ENCODE data around the gene VWC2L.

VWC2L gene

GRCh38 chr2:214410918-214411554 lies at the start of gene VWC2L:
Gene VWC2L, plus strand, starts transcription at chr2:214411054. Its CDS starts 3,140 bp downstream, at chr2:214414194.
- DNase-seq, result peak; percentile 79

GRCh38 chr2:214361116-214361515 lies 49.7 kb upstream of the VWC2L start:
- no peak for DNase-seq

GRCh38 chr2:214365549-214365948 lies 45.3 kb upstream of the VWC2L start:
- no peak for DNase-seq

GRCh38 chr2:214367171-214367570 lies 43.7 kb upstream of the VWC2L start:
- DNase-seq, result no peak

GRCh38 chr2:214376618-214377285 lies 34.1 kb upstream of the VWC2L start:
- DNase-seq, result no peak

- DNase-seq, result no peak
Observed at GRCh38 chr2:214377286-214377624, 33.6 kb upstream of the VWC2L start.

- peak; percentile 7 for DNase-seq
Observed at GRCh38 chr2:214378455-214379103, 32.3 kb upstream of the VWC2L start.

GRCh38 chr2:214379227-214379626 lies 31.6 kb upstream of the VWC2L start:
- no peak for DNase-seq

GRCh38 chr2:214380681-214381080 lies 30.2 kb upstream of the VWC2L start:
- no peak for DNase-seq

- no peak for DNase-seq
Observed at GRCh38 chr2:214382229-214382628, 28.6 kb upstream of the VWC2L start.

- no peak for DNase-seq
Observed at GRCh38 chr2:214386720-214387119, 24.1 kb upstream of the VWC2L start.

- no peak for DNase-seq
Observed at GRCh38 chr2:214389334-214389733, 21.5 kb upstream of the VWC2L start.

- DNase-seq, result no peak
Observed at GRCh38 chr2:214393796-214394195, 17.1 kb upstream of the VWC2L start.

- no peak for DNase-seq
Observed at GRCh38 chr2:214395040-214395439, 15.8 kb upstream of the VWC2L start.

GRCh38 chr2:214401580-214401979 lies 9.3 kb upstream of the VWC2L start:
- no peak for DNase-seq

GRCh38 chr2:214410128-214410775 lies 602 bp upstream of the VWC2L start:
- peak; percentile 73 for DNase-seq

GRCh38 chr2:214412679-214413078 lies 1.8 kb downstream of the VWC2L start:
- DNase-seq, result no peak

GRCh38 chr2:214436470-214436869 lies 25.6 kb downstream of the VWC2L start:
- DNase-seq, result no peak

GRCh38 chr2:214450118-214450894 lies 39.5 kb downstream of the VWC2L start:
- no peak for DNase-seq

- DNase-seq, result no peak
Observed at GRCh38 chr2:214451516-214452275, 40.8 kb downstream of the VWC2L start.

- DNase-seq, result no peak
Observed at GRCh38 chr2:214465363-214466146, 54.7 kb downstream of the VWC2L start.

All from NCI-H345 (cell line).